ENCODE measurements around the gene KRT76. TPM values are rescaled to one million over a fixed set of nuclear protein-coding genes. Genes with fewer than 3 reads are reported as not detected.

The KRT76 gene
- total and polyA plus RNA-seq, 3 donors from 2014 or later: not detected

DNA sequence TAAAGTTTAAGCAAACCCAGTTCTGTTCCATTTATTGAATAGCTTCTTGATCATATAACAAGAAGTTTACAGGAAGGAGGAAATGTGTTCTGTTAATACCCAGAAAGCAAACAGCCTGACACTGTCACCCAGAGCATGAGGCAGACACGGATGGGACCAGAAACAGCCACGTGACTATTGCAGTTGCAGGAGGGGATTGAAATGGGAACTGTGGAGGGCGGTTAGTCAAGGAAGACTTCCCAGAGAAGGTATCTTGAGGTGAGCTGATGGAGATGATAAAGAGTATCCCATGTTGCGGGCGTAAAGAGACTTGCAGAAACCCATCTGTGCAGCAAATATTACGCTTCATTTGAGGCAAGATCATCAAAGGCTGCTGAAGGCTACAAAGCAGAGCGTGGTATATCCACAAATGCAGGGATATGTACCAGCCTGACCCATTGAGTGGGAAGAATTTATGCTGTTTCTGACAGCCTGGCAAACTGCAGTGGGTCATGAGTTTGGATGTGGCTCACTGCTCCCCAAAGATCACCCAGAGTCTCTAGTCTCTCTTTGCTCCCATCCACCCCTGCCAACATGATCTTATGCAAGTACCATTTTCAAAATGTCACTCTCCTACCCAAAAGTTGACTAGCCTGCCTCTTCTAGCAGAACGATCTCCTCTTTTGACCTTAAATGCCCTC, 20.7 kb downstream of the KRT76 start:
- Histone ChIP-seq H3K27me3 (no peaks in the 10 kb centered on the region), H3K9me3 (no peaks in the 10 kb centered on the region), H3K4me3 (no peak overlapping the region), H3K4me1 (no peaks in the 10 kb centered on the region), H3K36me3 (ENCODE audit: low read depth, missing control alignments) (no peaks in the 10 kb centered on the region), H3K27ac (no peak overlapping the region)
- no peak for DNase-seq
- intact Hi-C loops (cut with DNase I; ENCODE audit: low total_unique reads): no loop called here
- WGBS, 2 donors: 89 to 91% methylated on average over 8 of the region's 8 CpGs
- TF ChIP-seq POLR2A (IDR thresholded peaks at IDR 0.05) (no peak), CTCF (IDR thresholded peaks at IDR 0.05) (no peak)

- Histone ChIP-seq H3K4me3 (no peak overlapping the region), H3K27me3 (no peaks in the 10 kb centered on the region), H3K36me3 (ENCODE audit: low read depth, missing control alignments) (no peaks in the 10 kb centered on the region), H3K4me1 (no peaks in the 10 kb centered on the region), H3K9me3 (no peaks in the 10 kb centered on the region), H3K27ac (no peak overlapping the region)
- TF ChIP-seq POLR2A (IDR thresholded peaks at IDR 0.05) (no peak), CTCF (IDR thresholded peaks at IDR 0.05) (no peak)
- no peak for DNase-seq
- 91 to 98% methylated on average over 3 of the region's 3 CpGs for WGBS, 2 donors
- intact Hi-C loops (cut with DNase I; ENCODE audit: low total_unique reads): no loop called here
Measured at GRCh38 chr12:52755533-52755932, 21.6 kb downstream of the KRT76 start.

- Histone ChIP-seq H3K27ac (no peak overlapping the region), H3K27me3 (no peaks in the 10 kb centered on the region), H3K4me1 (no peaks in the 10 kb centered on the region), H3K9me3 (no peaks in the 10 kb centered on the region), H3K4me3 (no peak overlapping the region), H3K36me3 (ENCODE audit: low read depth, missing control alignments) (no peaks in the 10 kb centered on the region)
- intact Hi-C loops (cut with DNase I; ENCODE audit: low total_unique reads): no loop called here
- DNase-seq: no peak
- TF ChIP-seq POLR2A (IDR thresholded peaks at IDR 0.05): no peak
- TF ChIP-seq CTCF (IDR thresholded peaks at IDR 0.05): no peak
Measured at GRCh38 chr12:52754135-52754534, 23.0 kb downstream of the KRT76 start.

DNA sequence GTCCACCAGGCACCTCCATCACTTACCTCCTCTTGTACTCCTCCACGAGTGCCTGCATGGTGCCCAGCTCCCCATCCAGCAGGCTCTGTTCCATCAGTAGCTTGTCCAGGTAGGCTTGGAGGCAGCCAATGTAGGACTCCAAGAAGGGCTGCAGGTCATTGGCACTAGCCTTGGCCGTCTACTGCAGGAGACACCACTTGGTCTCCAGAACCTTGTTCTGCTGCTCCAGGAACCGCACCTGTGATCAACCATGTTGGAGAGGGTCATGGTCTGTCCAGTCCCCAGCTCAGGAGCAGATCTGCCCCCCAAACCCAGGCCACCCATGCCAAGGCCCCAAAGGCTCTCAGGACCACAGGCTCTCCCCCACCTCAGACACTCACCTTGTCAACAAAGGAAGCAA, 23.9 kb downstream of the KRT76 start:
- no peak overlapping the region for H3K27ac ChIP-seq
- no peak overlapping the region for H3K4me3 ChIP-seq
- H3K4me1 ChIP-seq: no peaks in the 10 kb centered on the region
- WGBS, 2 donors: 91% methylated on average over 3 of the region's 3 CpGs; no CpG with 5 or more reads in 1 of the 2 donors
- H3K9me3 ChIP-seq: no peaks in the 10 kb centered on the region
- DNase-seq: no peak
- intact Hi-C loops (cut with DNase I; ENCODE audit: low total_unique reads): no loop called here
- no peaks in the 10 kb centered on the region for H3K36me3 ChIP-seq (ENCODE audit: low read depth, missing control alignments)
- TF ChIP-seq CTCF (IDR thresholded peaks at IDR 0.05) (no peak), POLR2A (IDR thresholded peaks at IDR 0.05) (no peak)
- no peaks in the 10 kb centered on the region for H3K27me3 ChIP-seq

GRCh38 chr12:52752516-52752915, 24.6 kb downstream of the KRT76 start:
- TF ChIP-seq POLR2A (IDR thresholded peaks at IDR 0.05) (no peak), CTCF (IDR thresholded peaks at IDR 0.05) (no peak)
- Histone ChIP-seq H3K4me1 (no peaks in the 10 kb centered on the region), H3K27me3 (no peaks in the 10 kb centered on the region), H3K4me3 (no peak overlapping the region), H3K36me3 (ENCODE audit: low read depth, missing control alignments) (no peaks in the 10 kb centered on the region), H3K9me3 (no peaks in the 10 kb centered on the region), H3K27ac (no peak overlapping the region)
- intact Hi-C loops (cut with DNase I; ENCODE audit: low total_unique reads): no loop called here
- 70 to 96% methylated on average over 2 of the region's 2 CpGs for WGBS, 2 donors
- no peak for DNase-seq

All from testis (tissue), 3 donors.